ENCODE data around the gene JMJD8.

DNA sequence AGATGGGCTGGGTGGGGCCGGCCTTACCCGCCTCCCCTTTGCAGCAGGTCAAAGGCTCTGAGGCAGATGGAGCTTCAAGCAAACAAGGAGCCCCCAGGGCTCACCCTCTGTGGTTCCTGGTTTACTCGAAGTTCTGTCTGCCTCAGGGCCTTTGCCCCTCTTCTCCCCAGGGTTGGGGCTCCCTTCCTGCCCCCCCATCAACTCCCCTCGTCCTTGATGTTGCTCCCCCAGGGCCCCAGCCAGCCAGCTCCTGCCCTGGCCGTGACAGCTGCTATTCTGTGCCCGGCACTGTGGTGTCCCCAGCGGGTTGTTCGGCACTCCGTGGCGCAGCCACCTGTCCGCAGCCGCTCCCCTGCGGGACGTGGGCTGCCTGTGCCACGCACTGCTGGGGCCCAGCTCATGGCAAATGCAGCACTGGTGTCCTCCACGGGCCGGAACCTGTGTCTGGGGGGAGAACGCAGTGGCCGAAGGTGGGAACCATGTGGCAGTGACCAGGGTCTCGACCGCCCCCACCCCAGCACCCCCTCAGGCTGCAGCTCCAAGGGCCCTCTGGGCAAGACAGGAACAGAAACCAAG, 26.5 kb upstream of the JMJD8 start:
- TF ChIP-seq, protein P1, sequence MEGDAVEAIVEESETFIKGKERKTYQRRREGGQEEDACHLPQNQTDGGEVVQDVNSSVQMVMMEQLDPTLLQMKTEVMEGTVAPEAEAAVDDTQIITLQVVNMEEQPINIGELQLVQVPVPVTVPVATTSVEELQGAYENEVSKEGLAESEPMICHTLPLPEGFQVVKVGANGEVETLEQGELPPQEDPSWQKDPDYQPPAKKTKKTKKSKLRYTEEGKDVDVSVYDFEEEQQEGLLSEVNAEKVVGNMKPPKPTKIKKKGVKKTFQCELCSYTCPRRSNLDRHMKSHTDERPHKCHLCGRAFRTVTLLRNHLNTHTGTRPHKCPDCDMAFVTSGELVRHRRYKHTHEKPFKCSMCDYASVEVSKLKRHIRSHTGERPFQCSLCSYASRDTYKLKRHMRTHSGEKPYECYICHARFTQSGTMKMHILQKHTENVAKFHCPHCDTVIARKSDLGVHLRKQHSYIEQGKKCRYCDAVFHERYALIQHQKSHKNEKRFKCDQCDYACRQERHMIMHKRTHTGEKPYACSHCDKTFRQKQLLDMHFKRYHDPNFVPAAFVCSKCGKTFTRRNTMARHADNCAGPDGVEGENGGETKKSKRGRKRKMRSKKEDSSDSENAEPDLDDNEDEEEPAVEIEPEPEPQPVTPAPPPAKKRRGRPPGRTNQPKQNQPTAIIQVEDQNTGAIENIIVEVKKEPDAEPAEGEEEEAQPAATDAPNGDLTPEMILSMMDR (IDR thresholded peaks at IDR 0.05) = no peak
- TF ChIP-seq POLR2A (IDR thresholded peaks at IDR 0.05) = no peak

Measured in tibial nerve (tissue), 3 donors.